Smooth muscle cell of the brain vasculature (primary cell): ENCODE measurements around the gene RBM26.
"Not testable (repeated sequence)": the region's sequence is repeated elsewhere in the genome, so short reads cannot be mapped to it uniquely, and the experiment has no call there.

Experiments used
- DNase-seq: peaks from one replicate; pipeline ENCODE4 v3.0.0-alpha.2; 2012; ENCODE audit warnings: low read depth, low spot score

Gene RBM26

DNA sequence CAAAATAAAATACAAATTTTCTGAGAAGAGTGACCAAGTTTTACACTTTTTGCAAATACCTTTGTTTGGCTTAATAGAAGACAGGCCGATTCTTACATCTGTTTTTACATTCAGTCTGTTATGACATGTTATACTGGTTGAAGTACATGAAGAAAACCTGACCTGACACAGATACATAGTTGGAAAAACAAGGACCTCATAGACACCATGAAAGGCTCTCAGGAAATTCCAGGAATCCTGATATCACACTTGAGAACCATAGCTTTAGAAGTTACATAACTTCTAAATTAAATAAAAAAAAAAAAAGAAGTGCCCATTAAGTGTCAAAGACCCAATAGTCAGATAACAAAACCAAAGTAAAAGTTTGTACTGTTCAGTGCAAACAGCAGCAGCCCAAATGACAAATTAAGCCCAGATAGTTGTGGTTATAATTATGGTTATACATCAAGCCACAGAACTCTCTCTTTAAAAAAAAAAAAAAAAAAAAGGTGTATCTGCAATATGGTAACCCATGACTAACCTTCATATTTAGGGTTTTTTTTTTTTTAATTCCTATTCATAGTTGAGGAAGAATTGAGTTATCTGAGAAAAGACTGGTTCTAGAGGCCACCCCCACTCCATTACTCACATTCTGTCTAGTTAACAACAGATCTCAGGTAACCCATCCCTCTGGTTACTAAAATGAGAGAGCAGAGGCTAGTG, 19.8 kb downstream of the RBM26 start:
- DNase-seq, result no peak

DNA sequence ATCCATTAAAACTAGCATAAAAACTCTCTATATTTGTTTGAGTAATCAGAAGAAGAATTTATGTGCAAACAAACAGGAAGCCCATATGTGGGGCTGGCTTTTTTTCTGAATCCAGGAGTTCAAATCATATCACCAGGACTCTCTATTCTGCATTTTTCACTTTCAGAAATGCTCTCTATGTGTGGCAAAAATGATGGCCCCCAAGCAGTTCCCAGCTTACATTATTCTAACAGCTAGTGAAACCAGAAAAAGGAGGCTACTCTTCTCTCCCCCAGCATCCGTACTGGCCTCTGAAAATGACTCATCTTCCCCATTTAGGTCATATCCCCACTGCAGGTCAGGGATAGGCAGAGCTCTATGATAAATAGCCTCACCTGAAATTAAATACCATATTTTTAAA, 20.4 kb downstream of the RBM26 start:
- DNase-seq, result no peak

DNA sequence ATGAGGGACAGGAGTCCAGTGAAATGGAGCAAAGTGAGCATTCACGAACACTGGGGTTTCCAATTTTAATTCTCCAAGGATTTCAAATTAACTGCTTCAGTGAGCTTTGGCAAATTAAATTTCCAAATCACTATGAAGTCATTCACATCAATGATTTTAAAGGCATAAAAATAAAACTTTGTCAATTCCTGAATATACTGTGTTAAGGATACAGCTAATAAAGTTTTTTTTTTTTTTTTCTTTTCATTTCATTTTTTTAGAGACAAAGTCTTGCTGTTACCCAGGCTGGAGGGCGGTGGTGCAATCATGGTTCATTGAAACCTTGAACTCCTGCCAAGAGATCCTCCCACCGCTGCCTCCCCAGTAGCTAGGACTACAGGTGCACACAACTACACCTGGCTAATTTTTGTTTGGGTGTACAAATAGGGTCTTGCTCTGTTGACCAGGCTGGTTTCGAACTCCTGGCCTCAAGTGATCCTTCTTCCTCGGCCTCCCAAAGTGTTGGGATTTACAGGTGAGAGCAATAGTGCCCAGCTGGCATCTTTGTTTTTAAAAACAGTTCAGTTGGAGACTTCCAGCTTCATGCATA, 21.9 kb downstream of the RBM26 start:
- no peak for DNase-seq

DNA sequence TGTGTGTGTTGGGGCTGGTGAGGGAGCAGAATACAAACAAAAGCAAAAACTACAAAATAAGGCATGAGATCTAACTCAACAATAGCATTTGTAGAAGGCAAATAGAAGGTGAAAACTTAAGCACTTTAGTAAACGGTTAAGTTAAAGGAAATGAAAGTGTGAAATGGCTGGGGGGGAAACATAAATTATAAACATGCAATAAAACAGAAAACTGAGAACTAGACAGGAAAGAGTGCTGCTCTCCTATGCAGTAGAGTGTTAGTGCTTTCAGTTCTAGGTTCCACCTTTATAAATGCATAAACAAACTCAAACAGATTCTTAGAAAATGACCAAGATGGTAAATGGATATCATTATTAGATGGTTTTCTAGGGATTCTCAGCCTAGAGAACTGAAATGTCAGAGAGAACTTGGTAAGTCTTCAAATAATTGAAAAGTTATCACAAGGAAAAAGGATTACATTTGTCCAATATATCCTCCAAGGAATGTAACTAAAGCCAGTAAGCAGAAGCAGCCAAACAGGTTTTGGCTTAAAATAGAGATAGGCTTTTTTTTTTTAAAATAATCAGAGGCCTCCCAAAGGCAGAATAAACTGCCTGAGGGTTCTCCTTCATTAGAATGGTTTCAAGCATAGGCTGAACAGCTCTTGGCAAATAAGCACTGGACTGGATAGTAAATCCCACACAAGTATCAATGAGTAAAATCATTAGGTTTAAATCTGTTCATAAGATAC, 23.3 kb downstream of the RBM26 start:
- DNase-seq, result no peak

DNA sequence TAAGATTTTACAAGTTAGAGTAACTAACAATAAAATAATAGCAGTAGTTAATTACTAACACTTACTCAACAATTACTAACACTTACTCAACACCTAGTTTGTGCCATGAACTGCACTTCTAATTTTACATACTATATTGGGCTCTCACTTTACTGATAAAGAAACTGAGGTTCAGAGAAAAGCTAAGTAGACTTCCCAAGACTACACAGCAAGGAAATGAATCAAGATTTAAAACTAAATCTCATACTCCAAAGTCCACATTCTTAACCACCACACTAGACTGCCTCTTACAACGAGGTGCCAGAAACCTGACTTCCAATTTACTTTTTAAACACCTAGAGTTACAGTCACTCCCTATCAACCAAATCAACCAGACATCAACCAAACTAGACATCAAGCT, 25.1 kb downstream of the RBM26 start:
- no peak for DNase-seq

DNA sequence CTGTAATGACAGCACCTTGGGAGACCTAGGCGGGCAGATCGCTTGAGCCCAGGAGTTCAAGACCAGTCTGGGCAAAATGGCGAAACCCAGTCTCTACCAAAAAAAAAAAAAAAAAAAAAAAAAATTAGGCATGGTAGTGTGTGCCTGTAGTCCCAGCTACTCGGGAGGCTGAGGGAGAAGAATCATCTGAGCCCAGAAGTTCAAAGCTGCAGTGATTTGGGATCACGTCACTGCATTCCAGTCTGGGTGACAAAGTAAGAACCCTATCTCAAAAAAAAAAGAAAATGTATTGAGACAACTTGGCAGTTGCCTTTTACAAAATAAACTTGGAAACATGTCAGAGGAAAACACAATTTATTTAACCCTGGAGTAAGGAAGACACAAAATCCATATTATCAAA, 26.8 kb downstream of the RBM26 start:
- no peak for DNase-seq

DNA sequence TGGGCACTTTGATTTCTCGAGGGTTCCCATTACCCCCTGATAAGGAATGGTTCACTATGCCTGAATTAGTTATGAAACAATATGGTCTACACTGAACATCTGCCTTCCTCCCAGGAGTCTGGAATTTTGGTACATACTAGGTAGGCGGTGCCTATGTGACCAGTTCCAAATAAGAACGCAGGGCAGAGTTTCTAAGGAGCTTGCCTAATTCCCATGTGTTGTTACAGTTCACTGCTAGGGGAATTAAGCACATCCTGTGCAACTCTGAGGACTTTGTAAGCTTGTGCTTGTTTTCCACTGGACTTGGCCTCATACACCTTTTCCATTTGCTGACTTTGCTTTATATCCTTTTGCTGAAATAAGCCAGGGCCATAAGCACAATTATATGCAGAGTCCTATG, 29.2 kb downstream of the RBM26 start:
- no peak for DNase-seq

DNA sequence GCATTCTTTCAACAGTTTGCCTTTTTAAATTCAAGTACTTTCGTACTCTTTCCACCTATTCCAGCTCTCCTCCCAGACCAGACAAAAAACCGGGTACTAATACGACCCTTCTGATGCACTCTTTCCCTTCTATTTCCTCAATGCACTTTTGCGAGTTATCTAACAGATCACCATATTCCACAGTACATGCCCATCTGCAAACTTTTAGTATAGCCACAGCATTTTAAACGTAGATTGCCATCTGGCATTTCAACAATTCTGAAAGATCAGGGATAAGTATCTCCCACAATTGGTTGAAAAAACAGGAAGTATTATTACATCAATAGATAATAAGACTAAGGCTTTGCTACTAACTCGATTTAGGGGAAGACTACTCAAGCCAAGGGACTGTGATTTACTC, 31.5 kb downstream of the RBM26 start:
- DNase-seq, result no peak

DNA sequence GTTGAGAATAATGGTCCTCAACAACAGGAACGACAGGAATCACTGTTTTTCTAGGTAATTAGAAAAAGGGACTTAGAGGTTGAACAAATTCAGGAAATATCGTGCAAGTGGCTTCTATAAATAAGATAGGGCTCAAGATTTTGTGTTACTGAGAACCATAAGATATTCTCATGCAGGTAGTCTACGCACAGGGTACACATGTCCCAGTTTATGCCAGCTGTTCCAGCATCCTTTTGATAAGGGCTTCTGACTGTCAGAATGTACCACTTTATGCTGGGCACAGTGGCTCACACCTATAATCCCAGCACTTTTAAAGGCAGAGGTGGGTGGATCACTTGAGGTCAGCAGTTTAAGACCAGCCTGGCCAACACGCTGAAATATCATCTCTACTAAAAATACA, 32.1 kb downstream of the RBM26 start:
- DNase-seq, result no peak

DNA sequence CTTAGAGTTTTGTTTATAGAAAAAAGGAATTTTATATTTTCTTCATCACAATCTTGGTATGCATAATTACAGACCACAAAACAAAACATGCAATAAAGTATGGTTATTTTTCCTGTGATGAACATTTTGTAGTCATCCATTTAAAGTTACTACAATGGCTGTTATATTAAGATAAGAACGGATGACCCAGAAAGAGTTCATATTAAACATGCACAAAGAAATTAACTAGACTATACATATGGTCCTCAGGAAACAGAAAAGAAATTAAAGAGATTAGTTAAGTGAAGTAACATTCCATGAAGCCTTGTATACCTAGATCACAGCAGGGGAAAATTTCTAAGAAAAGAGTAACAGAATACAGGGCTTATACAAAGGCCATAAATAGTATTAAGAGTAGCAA, 36.8 kb downstream of the RBM26 start:
- no peak for DNase-seq

DNA sequence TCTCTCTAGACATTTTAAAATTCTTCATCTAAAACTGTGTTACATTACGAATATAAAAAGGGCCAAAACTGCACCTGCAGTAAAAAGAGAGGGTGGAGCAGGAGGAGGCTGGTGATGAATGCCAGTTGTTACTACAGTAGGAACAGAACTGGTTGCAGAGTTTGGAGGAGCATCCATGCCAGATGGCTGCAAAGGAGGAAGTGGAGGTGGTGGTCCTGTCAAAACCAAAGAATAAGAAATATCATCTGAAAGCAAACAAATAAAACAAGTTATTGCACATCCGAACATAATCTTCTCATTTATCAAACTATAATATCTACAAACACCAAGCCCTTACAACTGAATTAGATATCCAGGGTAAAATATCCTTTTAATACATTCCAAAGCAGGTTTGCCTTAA, 40.1 kb downstream of the RBM26 start:
- no peak for DNase-seq

DNA sequence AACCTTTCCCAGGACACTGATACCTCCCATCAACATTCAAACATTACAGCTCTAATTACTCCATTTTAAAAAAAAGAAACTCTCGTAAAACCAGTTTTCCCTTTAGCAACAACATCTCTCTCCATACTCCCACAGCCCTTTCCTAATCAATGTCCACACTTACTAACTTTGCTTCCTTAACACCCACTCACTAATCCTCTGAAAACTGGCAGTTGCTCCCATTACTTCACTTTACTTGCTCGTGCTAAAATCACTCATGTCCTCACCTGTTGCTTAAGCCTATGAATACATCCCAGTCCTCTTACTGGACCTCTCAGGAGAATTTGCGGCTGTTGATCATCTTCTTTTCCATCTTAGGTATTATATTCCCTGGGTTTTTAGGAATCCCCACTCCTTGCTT, 44.8 kb downstream of the RBM26 start:
- no peak for DNase-seq

DNA sequence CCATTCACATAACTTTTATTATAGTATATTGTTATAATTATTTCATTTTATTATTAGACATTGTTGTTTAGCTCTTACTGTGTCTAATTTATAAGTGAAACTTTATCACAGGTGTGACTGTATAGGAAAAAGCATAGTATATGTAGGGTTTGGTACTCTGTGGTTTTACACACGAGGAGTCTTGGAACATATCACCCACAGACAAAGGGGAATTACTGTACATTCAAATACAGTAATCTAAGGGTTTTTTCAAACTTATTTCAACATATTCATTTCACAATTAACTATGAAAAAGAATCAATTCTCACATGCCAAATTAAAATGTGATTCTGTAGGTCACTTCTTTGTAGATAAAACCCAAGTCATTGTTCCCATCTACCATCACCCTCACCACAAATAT, 46.0 kb downstream of the RBM26 start:
- DNase-seq, result no peak

DNA sequence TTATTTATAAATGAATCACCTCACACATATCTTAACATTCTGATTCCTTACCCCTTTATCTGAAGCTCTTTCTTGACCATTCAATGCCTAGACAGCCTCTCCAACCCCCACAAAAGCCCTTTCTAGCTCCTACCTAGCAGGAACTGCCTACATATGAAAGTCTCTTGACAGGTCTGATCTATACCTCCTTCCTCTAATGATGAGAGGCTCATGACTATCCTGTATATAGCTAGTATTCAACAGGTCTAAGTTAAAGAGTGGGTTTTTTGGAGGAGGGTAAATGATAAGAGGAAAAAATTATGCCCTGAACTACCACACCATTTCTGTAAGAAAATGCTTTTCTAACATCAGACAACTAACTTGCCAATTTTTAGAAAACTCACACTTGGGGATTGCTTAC, 47.0 kb downstream of the RBM26 start:
- DNase-seq, result no peak

DNA sequence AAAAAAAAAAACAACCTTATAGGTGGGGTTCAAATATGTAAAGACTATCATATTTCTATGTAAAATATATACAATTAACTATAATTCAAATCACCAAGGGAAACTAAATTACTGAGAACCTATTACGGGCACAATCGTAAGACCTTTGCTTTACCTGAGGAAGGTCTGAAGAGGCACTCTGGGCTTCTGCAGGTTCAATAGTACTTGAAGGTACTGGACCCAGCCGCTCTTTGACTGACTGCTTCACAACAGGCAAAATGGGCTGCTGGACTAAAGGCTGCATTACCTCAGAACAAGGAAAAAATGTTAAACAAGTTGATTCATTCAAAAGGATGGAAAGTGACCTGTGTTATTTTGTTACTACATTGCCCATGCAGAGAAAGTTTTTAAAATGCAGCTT, 51.8 kb downstream of the RBM26 start:
- no peak for DNase-seq

DNA sequence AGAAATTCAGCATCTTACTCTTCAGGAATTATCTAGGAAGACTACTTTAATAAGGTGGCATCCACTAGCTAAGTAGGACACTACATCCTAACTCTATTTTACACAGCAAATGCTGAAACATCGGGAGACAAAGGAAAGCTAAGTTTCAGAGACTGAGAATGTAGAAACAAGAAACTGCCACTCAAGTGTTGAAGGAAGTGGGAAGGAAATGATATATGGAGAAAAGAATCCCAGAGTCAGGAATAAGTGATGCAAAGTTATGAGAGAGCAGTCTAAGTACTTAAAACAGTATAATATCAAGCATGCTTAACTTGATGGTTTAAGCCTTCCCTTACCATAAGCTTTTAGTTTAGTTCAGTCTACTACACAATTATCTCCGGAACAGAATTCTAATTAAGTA, 52.4 kb downstream of the RBM26 start:
- no peak for DNase-seq

DNA sequence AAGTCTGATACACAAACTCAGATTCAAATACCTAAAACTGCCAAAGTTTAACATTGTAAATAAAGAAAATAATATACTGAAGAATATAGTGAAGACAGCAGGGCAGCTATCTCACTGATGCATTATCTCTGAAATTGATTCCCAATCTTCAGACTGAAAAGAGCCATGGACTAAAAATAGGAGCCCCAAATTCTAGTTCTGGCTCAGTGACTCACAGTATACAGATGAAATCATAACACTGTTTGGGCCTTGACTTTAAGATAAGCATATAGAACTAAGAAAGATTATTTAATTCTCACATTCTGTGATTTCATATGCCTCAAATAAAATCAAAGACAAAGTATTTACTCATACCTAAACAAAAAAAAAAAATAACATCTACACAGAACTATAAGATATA, 53.9 kb downstream of the RBM26 start:
- no peak for DNase-seq

DNA sequence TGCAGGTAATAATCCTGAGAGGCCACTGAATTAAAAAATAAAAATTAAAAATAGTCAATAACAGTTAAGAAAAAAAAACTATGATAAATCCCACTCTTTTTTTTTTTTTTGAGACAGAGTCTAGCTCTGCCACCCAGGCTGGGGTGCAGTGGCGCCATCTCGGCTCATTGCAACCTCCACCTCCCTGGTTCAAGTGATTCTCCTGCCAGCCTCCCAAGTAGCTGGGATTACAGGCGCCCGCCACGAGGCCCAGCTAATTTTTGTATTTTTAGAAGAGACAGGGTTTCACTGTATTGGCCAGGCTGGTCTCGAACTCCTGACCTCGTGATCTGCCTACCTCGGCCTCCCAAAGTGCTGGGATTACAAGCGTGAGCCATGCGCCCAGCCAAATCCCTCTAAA, 56.4 kb downstream of the RBM26 start:
- not testable (repeated sequence) for DNase-seq

DNA sequence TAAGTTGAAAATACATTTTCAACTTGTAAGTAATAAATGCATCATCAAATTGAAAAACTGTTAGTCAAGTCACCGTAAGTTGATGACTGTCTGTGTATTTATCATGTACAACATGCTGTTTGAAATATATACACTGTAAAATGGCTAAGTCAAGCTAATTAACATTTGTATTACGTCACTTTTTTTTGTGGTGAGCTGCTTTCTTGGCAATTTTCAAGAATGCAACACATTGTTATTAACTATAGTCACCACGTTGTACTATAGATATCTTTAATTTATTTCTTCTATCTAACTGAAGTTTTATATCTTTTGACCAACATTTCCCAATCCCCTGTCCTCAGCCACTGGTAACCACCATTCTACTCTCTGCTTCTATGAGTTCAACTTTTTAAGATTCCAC, 57.0 kb downstream of the RBM26 start:
- DNase-seq, result no peak

DNA sequence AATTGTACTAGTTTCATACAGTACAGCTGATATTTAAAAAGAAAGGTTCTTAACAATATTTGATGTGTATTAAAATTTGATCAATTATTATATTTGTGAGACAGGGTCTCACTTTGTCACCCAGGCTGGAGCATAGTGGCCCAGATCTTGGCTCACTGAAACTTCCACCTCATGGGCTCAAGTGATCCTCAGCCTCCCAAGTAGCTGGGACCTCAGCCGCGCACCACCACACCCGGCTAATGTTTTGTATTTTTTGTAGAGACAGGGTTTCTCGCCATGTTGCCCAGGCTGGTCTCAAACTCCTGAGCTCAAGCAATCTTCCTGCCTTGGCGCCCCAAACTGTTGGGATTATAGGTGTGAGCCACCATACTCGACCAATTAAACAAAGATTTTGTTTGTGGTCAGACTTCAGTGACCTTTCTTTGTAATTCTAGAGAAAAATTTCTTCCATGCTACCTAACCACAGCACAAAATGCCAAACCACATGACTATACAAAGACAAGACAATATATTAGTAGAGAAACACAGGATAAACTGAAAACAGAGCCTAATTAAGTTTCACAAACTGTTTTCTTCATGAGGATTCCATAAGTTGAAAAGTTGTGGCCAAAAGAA, 59.6 kb downstream of the RBM26 start:
- no peak for DNase-seq

DNA sequence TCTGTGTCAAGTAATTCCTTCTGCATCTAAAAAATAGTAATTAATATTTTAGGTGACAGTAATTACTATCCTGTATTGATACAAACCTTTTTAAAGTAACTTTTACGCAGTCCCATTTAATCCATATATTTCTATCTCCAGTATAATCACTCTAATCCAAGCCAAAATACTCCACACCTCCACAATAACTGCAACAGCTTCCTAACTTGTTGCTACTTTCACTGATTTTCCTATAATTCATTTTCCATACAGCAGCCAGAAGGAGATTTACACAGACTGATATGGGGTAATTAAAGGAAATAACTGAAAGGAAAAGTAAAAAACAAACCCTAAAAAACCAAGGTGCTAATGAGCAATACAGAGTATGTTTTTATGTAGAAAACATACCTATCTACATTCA, 64.9 kb downstream of the RBM26 start:
- no peak for DNase-seq

DNA sequence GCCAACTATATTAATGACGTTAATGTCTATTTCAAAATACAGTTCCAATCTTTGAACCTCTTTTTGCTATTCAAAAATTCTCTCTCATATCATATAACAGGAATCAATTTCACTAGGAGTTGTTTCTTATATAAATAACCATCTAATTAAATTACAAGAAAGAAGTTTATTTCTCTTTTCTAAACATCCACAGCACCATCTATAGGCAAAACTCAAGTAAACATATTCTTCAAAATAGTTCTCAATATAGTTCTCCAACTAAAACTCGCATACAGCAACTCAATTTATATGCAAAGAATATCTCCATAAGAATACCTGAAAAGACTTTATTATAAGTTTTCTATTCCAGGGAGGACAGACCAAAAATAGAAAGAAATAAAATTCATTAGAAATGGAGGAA, 65.6 kb downstream of the RBM26 start:
- DNase-seq, result no peak

DNA sequence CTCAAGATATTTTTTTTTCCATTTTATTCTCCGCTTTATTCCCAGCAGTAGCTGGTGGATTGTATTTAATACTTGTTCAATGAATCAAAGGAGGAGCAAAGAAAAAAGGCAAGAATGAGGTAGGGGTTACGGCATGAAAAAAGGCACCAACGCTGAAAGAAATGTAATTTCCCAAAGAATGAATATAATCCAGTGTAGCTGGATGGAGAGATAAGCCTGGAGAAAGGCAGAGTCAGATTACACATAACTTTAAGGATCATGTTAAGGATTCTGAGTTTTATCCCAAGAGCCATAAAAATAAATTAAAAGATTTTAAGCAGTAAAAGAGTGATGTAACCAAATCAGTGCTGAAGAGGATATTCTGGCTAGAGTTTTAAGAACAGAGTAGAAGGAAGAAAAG, 67.7 kb downstream of the RBM26 start:
- DNase-seq, result no peak
